ENCODE data around the gene AHDC1. TPM values are rescaled to one million over a fixed set of nuclear protein-coding genes. Genes with fewer than 3 reads are reported as not detected.

The AHDC1 gene
- polyA plus RNA-seq, 1 donor = 19.5 TPM

GRCh38 chr1:27525296-27526272 is 78.4 kb downstream of the AHDC1 start:
- Histone ChIP-seq H3K4me3 (ENCODE audit: low read length) (peak overlapping the region; percentile 54), H3K36me3 (ENCODE audit: control insufficient read depth, insufficient read depth, low read length) (no peaks in the 10 kb centered on the region), H3K27me3 (ENCODE audit: control insufficient read depth, insufficient read depth, low read length) (no peaks in the 10 kb centered on the region), H3K9me3 (ENCODE audit: control insufficient read depth, low read depth, low read length) (no peaks in the 10 kb centered on the region), H3K4me1 (ENCODE audit: control insufficient read depth, insufficient read depth, low read length) (peaks cover 82% of the 10 kb centered on the region), H3K27ac (ENCODE audit: low read length) (peak overlapping the region; percentile 98)
- no CpG with 5 or more reads among the region's 16 CpGs for WGBS (ENCODE audit: insufficient coverage, low lambda C conversion rate)
- peak; percentile 88 to 95 for DNase-seq

GRCh38 chr1:27523337-27524020 is 80.5 kb downstream of the AHDC1 start:
- Histone ChIP-seq H3K9me3 (ENCODE audit: control insufficient read depth, low read depth, low read length) (no peaks in the 10 kb centered on the region), H3K4me1 (ENCODE audit: control insufficient read depth, insufficient read depth, low read length) (peaks cover 91% of the 10 kb centered on the region), H3K4me3 (ENCODE audit: low read length) (no peak overlapping the region), H3K36me3 (ENCODE audit: control insufficient read depth, insufficient read depth, low read length) (no peaks in the 10 kb centered on the region), H3K27ac (ENCODE audit: low read length) (peak overlapping the region; percentile 98), H3K27me3 (ENCODE audit: control insufficient read depth, insufficient read depth, low read length) (no peaks in the 10 kb centered on the region)
- no peak for DNase-seq
- WGBS (ENCODE audit: insufficient coverage, low lambda C conversion rate) = 29% methylated on average over 1 of the region's 8 CpGs

- WGBS (ENCODE audit: insufficient coverage, low lambda C conversion rate) = no CpG with 5 or more reads among the region's 31 CpGs
- Histone ChIP-seq H3K27ac (ENCODE audit: low read length) (peak overlapping the region; percentile 98), H3K4me1 (ENCODE audit: control insufficient read depth, insufficient read depth, low read length) (peaks cover 97% of the 10 kb centered on the region), H3K36me3 (ENCODE audit: control insufficient read depth, insufficient read depth, low read length) (no peaks in the 10 kb centered on the region), H3K27me3 (ENCODE audit: control insufficient read depth, insufficient read depth, low read length) (no peaks in the 10 kb centered on the region), H3K4me3 (ENCODE audit: low read length) (peak overlapping the region; percentile 5), H3K9me3 (ENCODE audit: control insufficient read depth, low read depth, low read length) (no peaks in the 10 kb centered on the region)
- peak in 1 of 2 donors; percentile 73 for DNase-seq
Measured at GRCh38 chr1:27522432-27523336, 81.3 kb downstream of the AHDC1 start.

GRCh38 chr1:27521861-27522431 is 82.0 kb downstream of the AHDC1 start:
- H3K27ac ChIP-seq (ENCODE audit: low read length) = peak overlapping the region; percentile 98
- peaks cover 96% of the 10 kb centered on the region for H3K4me1 ChIP-seq (ENCODE audit: control insufficient read depth, insufficient read depth, low read length)
- no CpG with 5 or more reads among the region's 9 CpGs for WGBS (ENCODE audit: insufficient coverage, low lambda C conversion rate)
- DNase-seq = peak in 1 of 2 donors; percentile 40
- no peaks in the 10 kb centered on the region for H3K9me3 ChIP-seq (ENCODE audit: control insufficient read depth, low read depth, low read length)
- no peaks in the 10 kb centered on the region for H3K27me3 ChIP-seq (ENCODE audit: control insufficient read depth, insufficient read depth, low read length)
- H3K36me3 ChIP-seq (ENCODE audit: control insufficient read depth, insufficient read depth, low read length) = no peaks in the 10 kb centered on the region
- peak overlapping the region; percentile 2 for H3K4me3 ChIP-seq (ENCODE audit: low read length)

- no CpG with 5 or more reads among the region's 20 CpGs for WGBS (ENCODE audit: insufficient coverage, low lambda C conversion rate)
- H3K36me3 ChIP-seq (ENCODE audit: control insufficient read depth, insufficient read depth, low read length) = no peaks in the 10 kb centered on the region
- H3K27me3 ChIP-seq (ENCODE audit: control insufficient read depth, insufficient read depth, low read length) = no peaks in the 10 kb centered on the region
- peak overlapping the region; percentile 98 for H3K27ac ChIP-seq (ENCODE audit: low read length)
- no peaks in the 10 kb centered on the region for H3K9me3 ChIP-seq (ENCODE audit: control insufficient read depth, low read depth, low read length)
- peaks cover 90% of the 10 kb centered on the region for H3K4me1 ChIP-seq (ENCODE audit: control insufficient read depth, insufficient read depth, low read length)
- DNase-seq = peak in 1 of 2 donors; percentile 31
- peak overlapping the region; percentile 2 for H3K4me3 ChIP-seq (ENCODE audit: low read length)
Measured at GRCh38 chr1:27521336-27521831, 82.6 kb downstream of the AHDC1 start.

GRCh38 chr1:27520651-27521050 is 83.3 kb downstream of the AHDC1 start:
- Histone ChIP-seq H3K27me3 (ENCODE audit: control insufficient read depth, insufficient read depth, low read length) (no peaks in the 10 kb centered on the region), H3K4me3 (ENCODE audit: low read length) (no peak overlapping the region), H3K27ac (ENCODE audit: low read length) (peak overlapping the region; percentile 98), H3K4me1 (ENCODE audit: control insufficient read depth, insufficient read depth, low read length) (peaks cover 83% of the 10 kb centered on the region), H3K36me3 (ENCODE audit: control insufficient read depth, insufficient read depth, low read length) (no peaks in the 10 kb centered on the region), H3K9me3 (ENCODE audit: control insufficient read depth, low read depth, low read length) (no peaks in the 10 kb centered on the region)
- WGBS (ENCODE audit: insufficient coverage, low lambda C conversion rate) = no CpG with 5 or more reads among the region's 4 CpGs
- DNase-seq = peak in 1 of 2 donors; percentile 84

- DNase-seq = peak in 1 of 2 donors; percentile 72
- Histone ChIP-seq H3K9me3 (ENCODE audit: control insufficient read depth, low read depth, low read length) (no peaks in the 10 kb centered on the region), H3K27me3 (ENCODE audit: control insufficient read depth, insufficient read depth, low read length) (no peaks in the 10 kb centered on the region), H3K4me3 (ENCODE audit: low read length) (peak overlapping the region; percentile 23), H3K36me3 (ENCODE audit: control insufficient read depth, insufficient read depth, low read length) (no peaks in the 10 kb centered on the region), H3K27ac (ENCODE audit: low read length) (peak overlapping the region; percentile 98), H3K4me1 (ENCODE audit: control insufficient read depth, insufficient read depth, low read length) (peaks cover 73% of the 10 kb centered on the region)
- no CpG with 5 or more reads among the region's 24 CpGs for WGBS (ENCODE audit: insufficient coverage, low lambda C conversion rate)
Measured at GRCh38 chr1:27519331-27520258, 84.3 kb downstream of the AHDC1 start.

- Histone ChIP-seq H3K27ac (ENCODE audit: low read length) (peak overlapping the region; percentile 98), H3K27me3 (ENCODE audit: control insufficient read depth, insufficient read depth, low read length) (no peaks in the 10 kb centered on the region), H3K4me1 (ENCODE audit: control insufficient read depth, insufficient read depth, low read length) (peaks cover 66% of the 10 kb centered on the region), H3K36me3 (ENCODE audit: control insufficient read depth, insufficient read depth, low read length) (no peaks in the 10 kb centered on the region), H3K9me3 (ENCODE audit: control insufficient read depth, low read depth, low read length) (no peaks in the 10 kb centered on the region), H3K4me3 (ENCODE audit: low read length) (peak overlapping the region; percentile 23)
- no peak for DNase-seq
- no CpG with 5 or more reads among the region's 7 CpGs for WGBS (ENCODE audit: insufficient coverage, low lambda C conversion rate)
Measured at GRCh38 chr1:27518808-27519207, 85.1 kb downstream of the AHDC1 start.

All from large intestine (tissue), 3 donors.